HG03521 (cell line): ENCODE data around the gene NHEJ1.

Source experiments
- ATAC-seq: cut with Tn5 transposase; IDR thresholded peaks from one replicate; pipeline ENCODE4 v1.9.1; 2021; ENCODE audit warnings: mild to moderate bottlenecking, moderate library complexity; ENCODE audit not compliant: unreplicated experiment

The NHEJ1 gene

GRCh38 chr2:219125225-219125885 lies 35.3 kb downstream of the NHEJ1 start:
- ATAC-seq = no peak

- ATAC-seq = no peak
These were observed 36.1 kb downstream of the NHEJ1 start for GRCh38 chr2:219124381-219125110.

- no peak for ATAC-seq
These were observed 37.1 kb downstream of the NHEJ1 start for GRCh38 chr2:219123356-219124135.

- no peak for ATAC-seq
These were observed 38.2 kb downstream of the NHEJ1 start for GRCh38 chr2:219122202-219122980.

GRCh38 chr2:219120082-219120481 lies 40.5 kb downstream of the NHEJ1 start:
- no peak for ATAC-seq

GRCh38 chr2:219119422-219120043 lies 41.1 kb downstream of the NHEJ1 start:
- no peak for ATAC-seq

- no peak for ATAC-seq
These were observed 42.1 kb downstream of the NHEJ1 start for GRCh38 chr2:219118504-219118903.

GRCh38 chr2:219116776-219117646 lies 43.6 kb downstream of the NHEJ1 start:
- ATAC-seq = no peak

GRCh38 chr2:219112651-219113338 lies 47.8 kb downstream of the NHEJ1 start:
- no peak for ATAC-seq

- no peak for ATAC-seq
These were observed 48.6 kb downstream of the NHEJ1 start for GRCh38 chr2:219112062-219112406.

- ATAC-seq = no peak
These were observed 49.1 kb downstream of the NHEJ1 start for GRCh38 chr2:219111375-219112061.

GRCh38 chr2:219109471-219109870 lies 51.1 kb downstream of the NHEJ1 start:
- ATAC-seq = no peak

GRCh38 chr2:219107758-219108157 lies 52.9 kb downstream of the NHEJ1 start:
- no peak for ATAC-seq

- no peak for ATAC-seq
These were observed 54.4 kb downstream of the NHEJ1 start for GRCh38 chr2:219106251-219106650.

- ATAC-seq = no peak
These were observed 56.2 kb downstream of the NHEJ1 start for GRCh38 chr2:219104107-219105035.

GRCh38 chr2:219099329-219099728 lies 61.3 kb downstream of the NHEJ1 start:
- ATAC-seq = no peak

- ATAC-seq = no peak
These were observed 65.1 kb downstream of the NHEJ1 start for GRCh38 chr2:219095406-219095935.
